ENCODE data around the gene DLX5.

Gene DLX5

DNA sequence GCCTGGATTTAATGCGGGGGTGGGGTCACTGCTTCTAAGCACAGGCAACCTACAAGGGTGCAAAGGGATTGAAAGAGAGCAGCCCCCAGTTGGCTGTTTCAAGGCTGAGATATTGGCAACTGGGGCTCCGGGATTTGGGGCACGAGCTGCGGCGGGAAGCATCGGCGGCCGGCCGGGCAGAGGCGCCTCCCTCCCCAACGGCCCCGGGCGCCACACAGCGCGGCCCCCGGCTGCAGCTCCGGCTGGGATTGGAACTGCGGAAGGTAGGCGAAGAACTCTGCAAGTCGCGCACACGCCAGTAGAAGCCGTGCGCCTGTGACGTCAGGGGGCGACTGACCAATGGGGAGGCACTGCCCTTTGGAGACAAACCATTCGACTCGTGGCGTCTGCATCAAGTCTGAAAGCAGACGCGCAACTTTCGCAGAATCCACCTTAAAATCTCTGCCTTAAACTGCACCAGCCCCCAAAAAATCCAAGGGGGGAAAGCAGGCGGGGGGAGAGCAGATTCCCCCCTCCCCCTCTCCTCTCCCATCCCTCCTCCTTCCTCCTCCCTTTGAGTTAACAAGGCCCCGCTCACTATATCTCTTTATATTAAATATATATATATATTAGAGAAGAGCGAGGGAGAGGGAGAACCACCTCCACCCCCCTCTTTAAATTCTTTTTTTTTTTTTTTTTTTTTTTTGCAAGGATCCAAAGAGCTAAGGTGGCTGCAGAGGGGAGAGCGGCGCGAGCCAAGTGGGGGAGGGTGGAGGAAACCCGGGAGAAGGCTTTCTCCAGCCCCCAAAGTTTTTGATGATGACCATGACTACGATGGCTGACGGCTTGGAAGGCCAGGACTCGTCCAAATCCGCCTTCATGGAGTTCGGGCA is 19.2 kb downstream of the DLX5 start, which contains the start of gene DLX6:
Gene DLX6 (plus strand): TSS at position 371 of the 872 bp plus-strand sequence. CDS start 425 bp downstream, at position 796.
- peak; percentile 25 for DNase-seq

DNA sequence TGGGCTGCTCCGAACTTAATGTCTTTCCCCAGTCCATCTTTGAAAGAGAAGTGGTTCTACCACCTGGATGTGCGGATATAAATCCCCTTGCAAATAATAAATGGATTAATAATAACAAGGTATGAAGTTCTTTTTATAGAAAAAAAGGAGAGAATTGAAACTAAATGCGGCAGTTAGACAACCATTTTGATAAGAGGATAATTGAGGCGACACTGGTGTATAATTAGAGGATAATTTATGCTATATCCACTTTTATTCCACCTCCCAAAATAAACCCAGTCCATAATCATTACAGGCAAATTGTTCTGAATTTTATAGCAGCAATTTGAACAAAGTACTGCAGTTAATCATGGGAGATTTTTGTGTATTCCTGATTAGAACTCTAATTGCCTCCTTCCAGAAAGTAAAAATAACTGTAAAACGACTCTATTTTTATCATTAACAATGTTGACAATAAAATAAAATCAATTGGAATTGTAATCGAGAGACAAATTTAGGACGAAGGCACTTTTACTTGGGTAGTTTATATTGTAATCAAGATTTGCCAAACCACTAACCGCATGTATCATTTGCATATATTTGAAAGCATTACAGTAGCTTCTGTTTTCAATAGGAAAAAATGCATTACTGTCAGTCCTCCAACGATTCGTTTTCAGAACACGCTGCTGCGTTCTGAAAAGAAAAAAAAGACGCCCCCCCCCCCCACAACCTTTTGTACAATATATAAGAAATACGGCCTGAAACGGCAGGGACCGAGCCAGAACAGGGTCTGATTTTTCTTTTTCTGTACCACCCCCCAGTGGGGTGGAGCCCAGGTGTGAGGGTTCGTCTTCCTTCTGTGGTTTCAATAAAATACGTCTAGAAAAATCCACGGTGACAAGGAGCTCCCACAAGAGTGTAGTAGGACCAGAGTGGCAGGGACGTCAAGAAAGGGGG is 20.1 kb downstream of the DLX5 start:
- no peak for DNase-seq

DNA sequence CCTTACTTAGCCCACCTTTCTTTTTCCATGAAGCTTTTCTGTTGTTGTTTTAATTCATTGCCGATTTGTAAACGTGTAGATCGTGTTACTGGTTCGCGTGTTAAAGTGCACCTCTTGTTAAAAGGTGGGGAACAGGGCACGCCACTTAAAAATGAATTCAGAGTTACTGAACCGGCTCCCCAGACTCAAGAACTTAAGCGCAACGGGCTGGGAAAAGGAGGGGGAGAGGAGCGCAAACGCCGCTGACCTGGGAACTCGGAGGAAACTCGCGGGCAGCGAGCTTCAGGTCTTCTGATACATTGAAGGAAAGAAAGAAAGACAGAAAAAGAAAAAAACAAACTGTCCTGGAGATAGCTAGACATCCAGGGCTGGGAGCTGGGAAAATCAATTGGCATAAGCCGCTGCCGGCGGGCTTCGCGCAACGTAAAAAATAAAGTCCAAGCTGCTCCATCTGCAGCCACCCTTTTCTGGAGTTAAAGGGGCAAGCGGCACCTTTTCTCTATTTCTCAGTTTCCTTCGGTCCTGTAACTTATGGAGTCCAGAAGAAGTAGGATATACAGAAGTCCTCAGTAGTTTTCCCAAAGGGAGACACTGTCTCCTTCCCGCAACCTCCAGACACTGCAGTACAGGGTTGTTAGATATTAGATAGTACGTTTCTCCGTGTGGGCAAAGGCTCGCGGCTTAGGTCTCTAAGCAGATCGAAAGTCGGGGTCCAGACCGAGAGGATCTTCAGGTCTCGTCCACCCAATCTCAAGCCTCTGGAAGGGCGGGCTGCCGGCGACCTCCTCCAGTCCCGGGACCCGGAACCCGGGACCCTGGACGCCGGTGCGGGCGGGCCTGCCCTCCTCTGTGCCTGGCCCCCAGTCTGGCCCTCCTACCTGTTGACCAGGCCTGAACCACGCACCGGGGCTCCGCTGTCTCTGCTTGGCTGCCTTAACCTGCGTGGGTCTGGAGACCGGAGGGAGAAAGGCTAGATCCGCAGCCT is 21.1 kb downstream of the DLX5 start:
- DNase-seq, result no peak

DNA sequence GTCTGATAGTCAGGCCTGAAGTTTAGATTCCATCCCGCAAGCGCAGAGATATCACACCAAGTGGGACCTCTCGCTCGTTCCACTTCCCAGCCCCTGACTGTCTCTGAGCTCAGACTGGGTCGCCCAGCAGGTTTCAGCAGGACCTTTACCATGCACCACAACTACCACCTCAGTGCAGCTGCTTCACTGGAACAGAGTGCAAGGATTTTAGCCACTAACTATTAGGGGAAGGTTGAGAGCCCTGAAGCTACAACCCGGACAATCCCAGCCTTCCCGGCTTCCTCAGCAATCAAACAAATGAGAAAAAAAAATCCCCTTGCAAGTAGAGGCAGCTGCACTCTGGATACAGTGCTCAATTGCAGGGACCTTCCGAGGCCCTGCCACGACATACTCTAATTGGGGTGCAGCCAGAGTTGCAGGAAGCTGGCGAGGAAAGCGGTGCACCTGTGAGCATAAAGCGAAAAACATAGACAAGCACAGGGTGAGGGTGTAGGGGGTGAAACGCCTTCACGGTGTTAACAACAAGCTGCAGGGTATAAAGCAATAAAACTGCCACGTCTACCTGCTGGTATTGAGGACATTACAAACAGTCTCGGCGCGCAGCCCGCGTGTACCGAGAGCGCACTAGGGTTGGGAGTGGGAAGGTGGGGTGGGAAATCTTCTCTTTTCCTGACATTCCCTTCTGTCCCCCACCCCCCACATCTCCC is 21.9 kb downstream of the DLX5 start:
- DNase-seq, result no peak

DNA sequence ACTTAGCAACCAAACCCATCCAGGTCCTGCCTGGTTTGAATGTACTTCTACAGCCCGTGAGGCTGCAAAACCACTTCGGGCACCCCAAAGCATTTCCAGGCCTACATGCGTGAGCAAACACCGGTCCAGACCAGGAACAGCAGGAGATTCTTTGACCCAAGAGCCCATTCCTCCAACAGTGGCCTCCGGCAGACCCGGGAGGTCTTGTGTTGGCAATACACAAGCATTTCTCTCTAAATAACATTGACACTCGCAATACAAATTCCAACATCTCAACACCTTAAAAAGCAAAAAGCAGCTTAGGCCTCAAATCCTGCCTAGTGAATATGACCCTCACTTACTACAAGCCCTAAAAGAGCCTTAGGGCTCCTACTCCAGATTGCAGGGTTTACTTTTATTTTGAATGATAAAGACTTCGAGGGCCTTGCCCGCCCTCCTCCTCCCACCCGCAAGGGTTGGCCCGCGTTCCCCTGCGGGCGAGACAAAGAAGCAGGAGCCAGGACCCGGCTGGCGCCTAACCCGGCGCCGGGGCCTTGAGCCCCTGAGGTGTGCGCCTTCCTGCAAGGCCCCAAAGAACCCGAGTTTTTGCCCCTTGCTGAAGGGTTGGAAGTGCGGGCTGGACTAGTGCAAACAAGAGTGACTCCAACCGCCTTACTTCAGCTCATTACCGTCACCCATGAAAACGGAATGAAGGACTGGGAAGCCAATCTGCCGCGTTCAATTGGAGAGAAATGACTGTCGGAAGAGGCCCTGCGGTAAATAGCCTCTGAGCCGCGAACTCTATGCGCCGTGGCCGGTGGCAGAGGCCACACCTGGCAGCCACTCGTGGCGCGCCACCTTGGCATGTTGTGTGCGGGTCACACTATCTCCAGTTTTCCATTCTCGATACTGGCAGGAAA is 22.7 kb downstream of the DLX5 start:
- DNase-seq, result no peak

DNA sequence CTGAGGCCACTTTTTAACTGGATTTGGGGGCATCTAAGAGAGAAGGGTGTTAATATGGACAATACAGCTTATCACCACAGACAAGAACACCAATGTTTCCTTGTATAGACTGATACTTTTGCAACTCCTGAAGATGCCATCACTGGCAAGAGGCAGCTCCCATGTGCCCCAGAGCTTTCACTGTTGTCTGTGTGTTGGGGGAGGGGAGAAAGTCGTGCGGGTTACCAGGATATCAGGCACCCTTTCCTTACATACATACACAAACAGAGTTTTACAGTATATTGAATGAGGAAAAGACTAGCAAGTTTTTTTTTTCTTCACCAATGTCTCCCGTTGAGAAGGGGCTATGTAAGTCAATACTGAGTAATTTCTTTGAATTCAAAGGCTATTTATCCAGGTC is 23.4 kb downstream of the DLX5 start:
- DNase-seq, result no peak

DNA sequence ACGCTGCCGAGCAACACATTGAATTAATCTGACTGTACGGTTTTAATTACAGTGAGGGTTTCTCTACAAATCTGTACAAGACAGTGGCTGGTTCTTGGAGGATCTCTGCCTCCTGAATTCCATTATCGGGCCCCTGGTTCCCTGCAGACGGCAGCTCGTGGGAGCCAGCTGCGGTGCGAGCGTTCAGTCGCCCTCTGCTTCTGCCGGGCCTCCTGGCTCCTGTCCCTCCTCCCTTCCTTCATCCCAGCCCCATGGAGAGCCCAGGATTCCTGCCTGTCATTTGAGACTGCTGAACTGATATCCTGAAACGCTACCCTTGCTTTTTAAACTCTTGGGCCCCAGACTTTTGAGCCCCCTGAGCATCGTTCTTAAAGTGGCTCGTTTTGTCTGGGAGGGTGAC is 25.9 kb downstream of the DLX5 start:
- no peak for DNase-seq

DNA sequence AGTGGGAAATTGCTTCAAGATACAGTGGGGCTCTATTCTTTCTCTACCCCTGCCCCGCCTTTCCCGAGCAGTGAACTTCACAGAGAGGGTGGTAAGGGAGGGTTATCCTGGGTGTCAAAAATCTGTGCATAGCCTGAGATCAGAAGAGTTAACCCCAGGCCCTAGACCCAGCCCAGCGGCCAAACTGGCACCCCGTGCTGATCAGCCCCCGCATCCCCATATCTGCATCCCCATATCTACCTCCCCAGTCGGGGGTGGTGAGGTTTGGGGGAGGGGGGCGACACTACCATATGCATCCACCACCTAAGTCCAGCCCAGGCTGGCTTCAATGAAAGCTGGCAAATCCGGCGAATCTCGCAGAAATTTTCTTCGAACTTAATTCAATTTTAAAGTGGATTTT is 26.3 kb downstream of the DLX5 start:
- no peak for DNase-seq

DNA sequence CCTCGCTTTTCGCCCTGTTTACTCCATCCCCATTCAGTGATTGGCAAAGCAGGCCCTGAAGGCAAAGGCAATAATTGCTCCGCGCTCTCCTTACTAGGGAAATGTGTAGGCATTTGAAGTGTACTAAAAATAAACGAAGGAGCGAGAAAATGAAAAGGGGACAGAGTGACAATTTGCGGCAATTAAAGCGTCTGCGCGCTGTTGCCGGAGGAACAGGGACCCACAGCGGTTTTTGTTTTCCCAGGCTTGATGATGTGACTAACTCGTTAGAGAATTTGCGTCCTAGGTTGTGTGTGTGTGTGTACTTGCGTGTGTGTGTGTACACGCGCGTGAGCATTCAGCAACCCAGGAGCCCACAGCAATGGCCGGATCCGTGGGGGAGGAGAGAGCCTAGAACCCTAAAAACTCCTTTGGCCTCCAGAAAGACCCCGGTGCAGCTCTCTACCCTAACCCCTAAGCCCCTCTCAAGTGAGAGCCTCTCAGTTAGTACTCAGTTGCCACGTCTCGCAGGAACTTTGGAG is 27.1 kb downstream of the DLX5 start:
- DNase-seq, result no peak

DNA sequence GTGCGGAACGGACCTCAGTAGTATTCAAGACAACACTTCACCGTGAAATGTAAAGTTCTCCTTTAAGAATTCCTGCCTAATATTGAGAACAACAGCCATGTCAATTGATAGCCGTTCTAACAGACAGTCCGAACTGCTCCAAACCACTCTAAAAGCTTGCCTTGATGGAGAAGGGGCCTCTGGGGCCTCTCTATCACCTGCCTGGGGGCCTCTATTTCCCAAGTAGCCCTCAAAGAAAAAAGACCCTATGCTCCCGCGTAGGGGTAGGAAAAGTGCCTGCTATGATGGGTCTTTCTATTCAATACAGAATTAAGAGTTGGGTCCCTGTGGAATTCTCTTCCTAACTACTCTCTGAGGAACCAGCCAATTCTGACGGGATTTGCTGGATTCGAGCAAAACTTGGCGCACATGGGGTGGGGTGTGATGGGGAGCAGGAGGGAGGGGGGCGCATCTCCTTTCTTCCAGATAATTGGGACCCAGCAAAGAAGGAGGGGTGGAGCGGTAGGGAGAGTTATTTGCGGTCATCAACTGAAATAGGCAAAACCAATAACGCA is 27.6 kb downstream of the DLX5 start:
- DNase-seq, result no peak

DNA sequence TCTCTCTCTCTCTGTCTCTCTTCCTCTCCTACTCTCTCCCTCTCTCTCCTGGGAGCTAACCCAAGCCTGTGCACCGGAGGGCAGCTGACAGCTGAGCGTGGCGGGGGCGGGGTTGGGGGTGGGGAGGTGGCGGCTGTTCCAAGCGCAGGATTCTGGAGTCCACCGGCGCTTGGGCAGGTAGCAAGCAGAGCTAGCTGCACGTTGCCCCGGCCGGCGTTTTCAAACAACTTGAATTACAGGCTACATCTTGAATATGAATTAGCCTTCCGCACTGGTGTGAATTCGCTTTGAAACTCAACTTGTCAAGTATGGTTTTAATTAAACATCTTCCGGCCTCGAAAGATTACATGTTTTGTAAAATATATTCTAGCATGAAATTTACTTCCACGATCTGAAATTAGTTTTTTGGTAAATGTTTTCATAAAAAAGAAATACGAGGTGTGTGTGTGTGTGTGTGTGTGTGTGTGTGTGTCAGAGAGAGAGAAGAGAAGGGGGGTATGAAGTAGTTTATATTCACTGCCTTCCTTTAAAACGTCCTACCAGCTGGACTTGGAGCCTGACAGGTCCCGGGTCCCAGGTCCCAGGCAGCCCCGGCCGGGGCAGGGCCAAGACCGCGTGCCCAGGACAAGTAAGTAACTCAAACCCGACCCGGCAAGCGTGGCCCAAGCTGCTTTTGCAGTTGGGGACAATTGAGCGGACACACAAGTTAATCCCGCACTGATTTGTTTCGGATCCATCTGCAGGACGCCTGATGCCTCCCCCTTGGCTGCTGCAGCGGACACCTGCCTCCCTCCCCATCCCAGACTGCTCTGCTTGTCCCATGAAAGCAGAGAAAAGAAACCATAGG is 28.3 kb downstream of the DLX5 start:
- DNase-seq, result no peak

DNA sequence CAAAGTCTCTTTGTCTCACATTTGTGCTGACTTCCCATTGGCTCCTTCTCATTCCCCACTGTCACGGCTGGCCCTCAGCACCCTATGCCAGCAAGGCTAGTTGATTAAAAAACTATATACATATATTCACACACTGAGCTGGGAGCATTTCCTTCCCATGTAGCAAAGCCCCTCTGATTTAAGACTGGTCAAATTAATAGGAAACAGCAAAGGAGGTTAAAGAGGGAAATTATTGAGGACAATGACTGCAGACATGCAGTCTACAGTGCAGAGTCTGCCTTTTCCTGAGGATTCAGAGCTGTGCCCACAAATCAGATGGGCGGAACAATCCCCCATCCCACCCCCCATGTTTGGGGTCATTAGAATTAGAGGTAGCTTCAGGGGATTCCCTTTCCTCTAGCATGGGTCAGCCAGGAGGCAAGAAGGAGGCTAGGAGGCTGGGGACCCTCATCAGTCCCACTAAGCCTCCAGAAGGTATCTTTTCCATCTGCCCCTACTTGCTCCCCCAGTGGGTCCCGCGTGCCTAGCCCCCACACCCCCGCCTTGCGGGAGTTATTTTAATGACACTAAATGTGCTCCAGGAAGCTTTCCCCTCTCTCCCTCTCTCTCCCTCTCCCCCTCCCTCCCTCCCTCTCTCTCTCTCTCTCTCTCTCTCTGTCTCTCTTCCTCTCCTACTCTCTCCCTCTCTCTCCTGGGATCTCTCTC is 29.1 kb downstream of the DLX5 start:
- DNase-seq, result no peak

DNA sequence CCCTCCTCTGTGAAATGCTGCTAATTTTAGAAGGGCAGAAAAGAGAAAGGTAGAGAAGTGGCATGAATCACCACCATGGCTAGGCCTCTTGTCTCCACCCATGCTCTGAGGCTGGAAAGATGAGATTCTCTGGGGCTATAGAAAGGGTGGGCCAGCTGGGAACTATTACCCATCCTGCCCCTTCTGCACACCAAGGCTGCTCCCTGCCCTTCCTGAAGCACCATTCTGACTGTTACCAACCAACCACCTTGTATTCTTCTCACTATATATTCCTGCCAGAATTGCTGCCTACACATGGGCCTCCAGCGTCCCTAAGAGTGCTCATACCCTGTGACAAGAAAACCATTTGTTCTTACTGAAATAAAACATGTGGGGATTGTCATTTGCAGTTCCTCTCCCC is 30.7 kb downstream of the DLX5 start:
- no peak for DNase-seq

DNA sequence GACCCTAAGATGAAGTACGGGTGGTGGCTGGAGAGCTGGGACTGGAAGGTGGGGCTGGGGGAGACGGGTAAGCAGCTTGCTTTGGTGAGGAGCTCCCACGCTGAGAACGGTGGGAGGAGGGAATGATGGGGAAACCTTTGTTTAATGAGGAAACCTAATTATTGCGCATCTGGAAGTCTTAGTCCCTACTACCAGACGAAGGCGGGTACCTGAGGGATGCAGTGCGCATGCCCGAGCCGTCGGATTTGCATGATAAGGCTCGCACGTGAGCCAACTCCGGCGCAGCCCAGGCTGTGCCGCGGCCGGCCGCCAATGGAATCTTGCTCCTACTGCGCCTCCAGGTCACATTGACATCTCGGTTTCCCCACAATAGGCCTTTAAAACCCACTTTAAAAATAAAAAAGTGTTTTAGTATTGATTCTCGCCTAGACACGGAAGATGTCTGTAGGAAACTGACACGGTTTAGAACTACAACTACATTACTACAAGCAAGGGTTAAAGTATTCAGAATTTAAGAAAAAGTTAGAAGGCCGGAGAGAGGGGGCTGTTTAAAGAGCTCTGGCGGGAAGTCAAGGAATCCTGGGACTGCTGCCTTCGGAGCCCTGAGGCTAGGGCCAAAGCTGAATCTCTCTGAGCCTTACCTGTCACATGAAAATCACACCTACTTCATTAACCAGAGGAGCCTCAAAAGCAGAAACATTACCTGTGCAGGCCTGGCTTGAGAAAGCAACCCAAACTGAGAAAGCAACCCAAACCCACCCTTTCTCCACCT is 31.4 kb downstream of the DLX5 start:
- DNase-seq, result no peak

DNA sequence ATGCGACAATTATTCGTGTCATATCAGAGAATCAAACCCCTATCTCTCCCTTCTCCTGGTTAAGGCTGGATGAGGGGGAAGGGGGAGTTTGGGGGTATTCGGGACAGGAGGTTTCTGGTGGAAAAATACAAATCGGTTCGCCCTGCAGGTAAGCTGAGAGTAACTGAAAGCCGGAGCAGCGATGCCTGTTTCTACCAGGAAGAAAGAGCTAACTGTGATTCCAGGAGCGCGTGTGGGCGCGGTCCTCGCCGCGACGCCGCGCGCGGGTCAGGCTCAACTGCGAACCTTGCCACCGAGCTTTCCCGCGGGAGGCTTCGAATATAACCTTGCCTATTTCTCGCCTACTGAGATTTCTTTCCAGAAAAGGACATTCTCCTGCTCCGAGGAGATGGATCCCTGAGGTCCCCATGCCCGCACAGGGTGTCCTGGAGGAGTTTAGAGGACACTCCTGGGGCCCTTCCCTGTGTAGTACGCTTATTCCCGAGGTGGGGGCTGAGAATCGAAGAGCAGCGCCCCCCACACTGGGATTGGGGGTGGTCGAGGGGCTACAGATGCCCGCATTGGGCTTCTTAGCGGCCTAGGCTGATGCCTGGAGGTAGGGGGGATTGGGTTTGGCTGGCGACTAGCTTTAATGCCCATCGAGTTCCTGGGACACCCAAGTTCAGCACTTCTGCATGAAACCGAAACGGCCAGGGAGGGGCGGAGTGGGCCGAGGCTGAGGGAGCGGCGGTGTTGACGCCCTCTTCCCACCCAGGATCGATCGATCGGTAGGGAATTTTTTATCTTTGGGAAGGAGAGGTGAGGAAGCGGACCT is 32.2 kb downstream of the DLX5 start:
- DNase-seq, result no peak

DNA sequence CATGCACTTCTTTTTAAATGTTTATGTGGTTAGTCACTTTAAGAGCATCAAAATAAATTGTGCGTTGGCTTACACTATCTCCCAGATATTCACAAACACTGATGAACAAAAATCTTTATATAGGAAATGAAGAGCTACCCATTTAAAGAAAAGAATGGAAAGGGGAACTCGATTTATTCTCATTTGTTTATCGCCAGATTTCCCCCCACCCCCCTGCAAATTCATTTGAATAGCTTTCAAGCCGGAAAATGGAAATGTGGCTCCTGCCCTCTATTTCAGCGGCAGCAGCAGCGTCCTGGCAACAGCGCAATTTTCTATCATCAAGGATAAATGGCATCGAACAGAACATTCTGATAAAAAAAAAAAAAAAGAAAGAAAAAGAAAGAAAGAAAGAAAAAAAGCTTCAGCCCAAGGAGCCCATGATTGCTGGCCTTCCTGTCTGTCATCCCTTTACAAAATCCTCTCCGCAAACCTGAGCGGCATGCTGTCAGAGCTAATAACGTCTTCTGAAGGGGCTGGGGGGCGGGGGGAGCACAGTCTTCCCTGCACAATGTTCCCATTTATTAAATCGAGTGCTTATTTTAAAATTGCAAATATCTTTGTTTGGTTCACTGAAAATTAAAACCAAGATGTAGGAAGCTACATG is 33.0 kb downstream of the DLX5 start:
- DNase-seq, result no peak
